GM19099 (cell line): ENCODE results near the gene ZNF547.

Source experiments
- POLR2A ChIP-seq: IDR thresholded peaks from 3 replicates; pipeline ENCODE4 v1.6.1; 2011; ENCODE audit warnings: low read depth; ENCODE audit not compliant: insufficient read length; ENCODE audit errors: extremely low read depth

Gene ZNF547

GRCh38 chr19:57362997-57363687, at the start of gene ZNF547, which contains the start of gene TRAPPC2B:
TSS of gene ZNF547 (plus strand) at chr19:57363551. CDS start at chr19:57368556, 5,005 bp downstream.
TSS of gene TRAPPC2B (plus strand) at chr19:57363551. CDS start at chr19:57364834, 1,283 bp downstream.
- TF ChIP-seq POLR2A: peak; percentile 72

- TF ChIP-seq POLR2A: no peak
These were observed 49.2 kb upstream of the ZNF547 start for GRCh38 chr19:57314146-57314545.

GRCh38 chr19:57317503-57317902, 45.8 kb upstream of the ZNF547 start:
- no peak for TF ChIP-seq POLR2A

- no peak for TF ChIP-seq POLR2A
These were observed 43.5 kb upstream of the ZNF547 start for GRCh38 chr19:57319869-57320179.

- TF ChIP-seq POLR2A: peak; percentile 89
These were observed 42.9 kb upstream of the ZNF547 start, which contains the start of gene ZNF543 for GRCh38 chr19:57320180-57321084. TSS of gene ZNF543 (plus strand) at chr19:57320472. CDS start at chr19:57320854, 382 bp downstream.

- TF ChIP-seq POLR2A: no peak
These were observed 42.2 kb upstream of the ZNF547 start for GRCh38 chr19:57321116-57321515.

- no peak for TF ChIP-seq POLR2A
These were observed 41.6 kb upstream of the ZNF547 start for GRCh38 chr19:57321751-57322150.

- no peak for TF ChIP-seq POLR2A
These were observed 38.4 kb upstream of the ZNF547 start for GRCh38 chr19:57324992-57325391.

GRCh38 chr19:57327993-57328392, 35.4 kb upstream of the ZNF547 start:
- TF ChIP-seq POLR2A: no peak

- no peak for TF ChIP-seq POLR2A
These were observed 29.2 kb upstream of the ZNF547 start for GRCh38 chr19:57334191-57334590.

- TF ChIP-seq POLR2A: no peak
These were observed 24.5 kb upstream of the ZNF547 start for GRCh38 chr19:57338877-57339276.

GRCh38 chr19:57342582-57342981, 20.8 kb upstream of the ZNF547 start:
- TF ChIP-seq POLR2A: no peak

GRCh38 chr19:57348136-57348535, 15.2 kb upstream of the ZNF547 start:
- TF ChIP-seq POLR2A: no peak

GRCh38 chr19:57350877-57351805, 12.2 kb upstream of the ZNF547 start, which contains the start of gene ZNF304:
TSS of gene ZNF304 (plus strand) at chr19:57351271. CDS start at chr19:57351665, 394 bp downstream.
- peak; percentile 64 for TF ChIP-seq POLR2A

- TF ChIP-seq POLR2A: no peak
These were observed 11.5 kb upstream of the ZNF547 start for GRCh38 chr19:57351867-57352266.

- no peak for TF ChIP-seq POLR2A
These were observed 7.4 kb upstream of the ZNF547 start for GRCh38 chr19:57355916-57356315.
